Astrocyte (in vitro differentiated cells and primary cell): Measurements from ENCODE around the gene MS4A14. TPM values are rescaled to one million over a fixed set of nuclear protein-coding genes. Genes with fewer than 3 reads are reported as not detected.

Source experiments
- DNase-seq: peaks from one replicate; pipeline ENCODE4 v3.0.0-alpha.2; 2010; ENCODE audit warnings: low read depth
- FAIRE-seq: peaks from 2 replicates; lab custom pipeline; 2011; peaks lifted over from hg19 to GRCh38; lab: Jason Lieb, UNC
- H2AFZ ChIP-seq: 2 replicates; pipeline ENCODE4 v1.6.0; 2012; ENCODE audit warnings: low read depth, low read length, inconsistent platforms
- H3K27ac ChIP-seq: 2 replicates; pipeline ENCODE4 v1.5.1; 2011; ENCODE audit warnings: low read depth, low read length, inconsistent platforms
- H3K27me3 ChIP-seq: 2 replicates; pipeline ENCODE4 v1.6.0; 2011; ENCODE audit warnings: low read length, inconsistent platforms; ENCODE audit not compliant: insufficient read depth
- H3K36me3 ChIP-seq: 2 replicates; pipeline ENCODE4 v1.5.1; 2011; ENCODE audit warnings: low read length, inconsistent platforms; ENCODE audit not compliant: insufficient read depth
- H3K4me1 ChIP-seq: 2 replicates; pipeline ENCODE4 v1.5.1; 2011; ENCODE audit warnings: low read length, inconsistent platforms; ENCODE audit not compliant: insufficient read depth
- H3K4me2 ChIP-seq: 2 replicates; pipeline ENCODE4 v1.6.0; 2012; ENCODE audit warnings: low read length, inconsistent platforms
- H3K4me3 ChIP-seq: 2 replicates; pipeline ENCODE4 v1.5.1; 2011; ENCODE audit warnings: low read depth, mild to moderate bottlenecking, low read length, inconsistent platforms; ENCODE audit not compliant: insufficient read depth
- H3K79me2 ChIP-seq: 2 replicates; pipeline ENCODE4 v1.6.0; 2012; ENCODE audit warnings: mild to moderate bottlenecking, low read length, inconsistent platforms; ENCODE audit not compliant: insufficient read depth
- H3K9ac ChIP-seq: 2 replicates; pipeline ENCODE4 v1.6.0; 2012; ENCODE audit warnings: mild to moderate bottlenecking, low read length, inconsistent platforms
- H3K9me3 ChIP-seq: 2 replicates; pipeline ENCODE4 v1.5.1; 2012; ENCODE audit warnings: low read depth, mild to moderate bottlenecking, low read length, inconsistent platforms; ENCODE audit not compliant: insufficient read depth
- H4K20me1 ChIP-seq: 2 replicates; pipeline ENCODE4 v1.6.0; 2012; ENCODE audit warnings: low read length, inconsistent platforms; ENCODE audit not compliant: insufficient read depth
- H3K27ac Mint-ChIP-seq: one replicate; pipeline ENCODE4 v1.8.0; 2021; ENCODE audit warnings: mild to moderate bottlenecking, mixed read lengths; ENCODE audit not compliant: unreplicated experiment
- H3K27me3 Mint-ChIP-seq: one replicate; pipeline ENCODE4 v1.8.0; 2021; ENCODE audit warnings: low read depth, mixed read lengths; ENCODE audit not compliant: unreplicated experiment
- H3K36me3 Mint-ChIP-seq: one replicate; pipeline ENCODE4 v1.8.0; 2021; ENCODE audit warnings: low read depth, mixed read lengths; ENCODE audit not compliant: unreplicated experiment
- H3K4me1 Mint-ChIP-seq: one replicate; pipeline ENCODE4 v1.8.0; 2021; ENCODE audit warnings: low read depth, mixed read lengths; ENCODE audit not compliant: unreplicated experiment
- H3K4me3 Mint-ChIP-seq: one replicate; pipeline ENCODE4 v1.8.0; 2021; ENCODE audit warnings: mild to moderate bottlenecking, moderate library complexity, mixed read lengths; ENCODE audit not compliant: unreplicated experiment
- H3K9me3 Mint-ChIP-seq: one replicate; pipeline ENCODE4 v1.8.0; 2021; ENCODE audit warnings: mild to moderate bottlenecking, mixed read lengths; ENCODE audit not compliant: unreplicated experiment
- EZH2 ChIP-seq: IDR thresholded peaks from 2 replicates; pipeline ENCODE4 v1.6.1; 2012; ENCODE audit warnings: mild to moderate bottlenecking, low read length, inconsistent platforms; ENCODE audit not compliant: insufficient read depth
- total RNA-seq: library from RNA; stranded (reverse); gene quantifications from 2 replicates; pipeline ENCODE4 v1.2.1, GENCODE V29; 2021
- TF ChIP-seq, protein P1 (sequence below): IDR thresholded peaks from 2 replicates; pipeline ENCODE4 v1.5.1; 2011; ENCODE audit warnings: low read depth, mild to moderate bottlenecking, inconsistent platforms, low read length, moderate library complexity; ENCODE audit not compliant: insufficient read depth

MS4A14 gene
- total RNA-seq, 1 donor from 2014 or later = not detected

- Mint-ChIP-seq H3K4me1 (no peaks in the 10 kb centered on the region), H3K27ac (no peak overlapping the region), H3K27me3 (no peaks in the 10 kb centered on the region), H3K36me3 (no peaks in the 10 kb centered on the region), H3K4me3 (no peak overlapping the region), H3K9me3 (no peaks in the 10 kb centered on the region)
- Histone ChIP-seq H3K79me2 (no peaks in the 10 kb centered on the region), H3K4me3 (no peak overlapping the region), H3K36me3 (no peaks in the 10 kb centered on the region), H3K27me3 (no peaks in the 10 kb centered on the region), H3K4me2 (no peak overlapping the region), H3K9me3 (no peaks in the 10 kb centered on the region), H3K9ac (no peak overlapping the region), H4K20me1 (no peaks in the 10 kb centered on the region), H3K4me1 (no peaks in the 10 kb centered on the region), H2AFZ (no peak overlapping the region), H3K27ac (no peak overlapping the region)
- FAIRE-seq (no peak), DNase-seq (no peak)
- TF ChIP-seq EZH2 = no peak
- TF ChIP-seq, protein P1, sequence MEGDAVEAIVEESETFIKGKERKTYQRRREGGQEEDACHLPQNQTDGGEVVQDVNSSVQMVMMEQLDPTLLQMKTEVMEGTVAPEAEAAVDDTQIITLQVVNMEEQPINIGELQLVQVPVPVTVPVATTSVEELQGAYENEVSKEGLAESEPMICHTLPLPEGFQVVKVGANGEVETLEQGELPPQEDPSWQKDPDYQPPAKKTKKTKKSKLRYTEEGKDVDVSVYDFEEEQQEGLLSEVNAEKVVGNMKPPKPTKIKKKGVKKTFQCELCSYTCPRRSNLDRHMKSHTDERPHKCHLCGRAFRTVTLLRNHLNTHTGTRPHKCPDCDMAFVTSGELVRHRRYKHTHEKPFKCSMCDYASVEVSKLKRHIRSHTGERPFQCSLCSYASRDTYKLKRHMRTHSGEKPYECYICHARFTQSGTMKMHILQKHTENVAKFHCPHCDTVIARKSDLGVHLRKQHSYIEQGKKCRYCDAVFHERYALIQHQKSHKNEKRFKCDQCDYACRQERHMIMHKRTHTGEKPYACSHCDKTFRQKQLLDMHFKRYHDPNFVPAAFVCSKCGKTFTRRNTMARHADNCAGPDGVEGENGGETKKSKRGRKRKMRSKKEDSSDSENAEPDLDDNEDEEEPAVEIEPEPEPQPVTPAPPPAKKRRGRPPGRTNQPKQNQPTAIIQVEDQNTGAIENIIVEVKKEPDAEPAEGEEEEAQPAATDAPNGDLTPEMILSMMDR = no peak
Measured at GRCh38 chr11:60394666-60395380, 1.4 kb upstream of the MS4A14 start.

DNA sequence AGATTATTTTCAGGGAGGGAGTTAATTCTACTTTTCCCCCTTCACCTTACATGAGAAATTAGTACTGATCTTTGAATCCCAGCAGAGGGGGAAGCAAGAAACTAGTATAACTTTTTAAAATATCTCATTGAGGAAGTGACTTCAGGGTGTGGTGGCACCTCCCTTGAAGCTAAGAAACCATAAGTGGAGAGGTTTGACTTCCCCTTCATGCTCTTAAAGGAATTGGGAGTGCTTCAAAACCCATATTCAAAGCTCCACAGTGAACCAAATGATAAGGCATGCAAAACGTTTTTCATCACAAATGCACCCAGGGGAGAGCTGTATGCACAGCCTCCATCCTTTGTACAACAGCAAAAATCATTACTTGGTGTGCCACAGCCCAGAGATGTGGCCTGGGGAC, 540 bp downstream of the MS4A14 start:
- Mint-ChIP-seq H3K9me3 (peaks cover 2% of the 10 kb centered on the region), H3K27ac (no peak overlapping the region), H3K36me3 (no peaks in the 10 kb centered on the region), H3K4me3 (no peak overlapping the region), H3K27me3 (peaks cover 2% of the 10 kb centered on the region), H3K4me1 (no peaks in the 10 kb centered on the region)
- H3K27ac ChIP-seq = no peak overlapping the region
- H4K20me1 ChIP-seq = no peaks in the 10 kb centered on the region
- H3K4me2 ChIP-seq = no peak overlapping the region
- no peak overlapping the region for H2AFZ ChIP-seq
- H3K4me3 ChIP-seq = no peak overlapping the region
- H3K4me1 ChIP-seq = no peaks in the 10 kb centered on the region
- no peaks in the 10 kb centered on the region for H3K79me2 ChIP-seq
- no peak overlapping the region for H3K9ac ChIP-seq
- TF ChIP-seq, protein P1 = no peak
- TF ChIP-seq EZH2 = no peak
- FAIRE-seq = no peak
- no peaks in the 10 kb centered on the region for H3K27me3 ChIP-seq
- H3K9me3 ChIP-seq = no peaks in the 10 kb centered on the region
- H3K36me3 ChIP-seq = no peaks in the 10 kb centered on the region
- no peak for DNase-seq

GRCh38 chr11:60420015-60420414, 23.8 kb downstream of the MS4A14 start:
- Histone ChIP-seq H3K4me1 (no peaks in the 10 kb centered on the region), H3K9me3 (no peaks in the 10 kb centered on the region), H2AFZ (no peak overlapping the region), H3K27ac (no peak overlapping the region), H3K4me3 (no peak overlapping the region), H4K20me1 (no peaks in the 10 kb centered on the region), H3K9ac (no peak overlapping the region), H3K4me2 (no peak overlapping the region), H3K27me3 (no peaks in the 10 kb centered on the region), H3K79me2 (no peaks in the 10 kb centered on the region), H3K36me3 (no peaks in the 10 kb centered on the region)
- Mint-ChIP-seq H3K9me3 (peaks cover 2% of the 10 kb centered on the region), H3K4me3 (no peak overlapping the region), H3K36me3 (no peaks in the 10 kb centered on the region), H3K4me1 (no peaks in the 10 kb centered on the region), H3K27me3 (peaks cover 4% of the 10 kb centered on the region), H3K27ac (no peak overlapping the region)
- FAIRE-seq (no peak), DNase-seq (no peak)
- TF ChIP-seq, protein P1 = no peak
- TF ChIP-seq EZH2 = no peak
